H9 (cell line): ENCODE results near the gene SH3TC1. TPM values are rescaled to one million over a fixed set of nuclear protein-coding genes. Genes with fewer than 3 reads are reported as not detected.

Experiments
- DNase-seq: peaks from one replicate; pipeline ENCODE4 v3.0.0-alpha.2; 2017
- H2AFZ ChIP-seq: one replicate; pipeline ENCODE4 v1.6.1; 2013; ENCODE audit warnings: mild to moderate bottlenecking, low read length, control low read depth, moderate library complexity
- H2AK5ac ChIP-seq: 2 replicates; pipeline ENCODE4 v1.6.1; 2013; ENCODE audit warnings: low read length, control low read depth, mixed read lengths; ENCODE audit not compliant: insufficient read length
- H2BK120ac ChIP-seq: one replicate; pipeline ENCODE4 v1.6.1; 2013; ENCODE audit warnings: low read depth, mild to moderate bottlenecking, low read length, control low read depth, inconsistent platforms; ENCODE audit not compliant: poor library complexity, severe bottlenecking
- H2BK12ac ChIP-seq: 2 replicates; pipeline ENCODE4 v1.6.1; 2013; ENCODE audit warnings: low read length, control low read depth, mixed read lengths, low read depth; ENCODE audit not compliant: insufficient read length
- H2BK15ac ChIP-seq: 2 replicates; pipeline ENCODE4 v1.6.1; 2013; ENCODE audit warnings: low read depth, low read length, control low read depth
- H2BK20ac ChIP-seq: one replicate; pipeline ENCODE4 v1.6.1; 2013; ENCODE audit warnings: low read depth, mild to moderate bottlenecking, low read length, control low read depth, inconsistent platforms; ENCODE audit not compliant: poor library complexity, severe bottlenecking
- H2BK5ac ChIP-seq: 2 replicates; pipeline ENCODE4 v1.6.1; 2013; ENCODE audit warnings: low read length, control low read depth, mixed read lengths; ENCODE audit not compliant: insufficient read length
- H3K14ac ChIP-seq: 2 replicates; pipeline ENCODE4 v1.6.1; 2013; ENCODE audit warnings: low read length, control low read depth; ENCODE audit not compliant: insufficient read depth
- H3K18ac ChIP-seq: 2 replicates; pipeline ENCODE4 v1.6.1; 2013; ENCODE audit warnings: low read depth, mild to moderate bottlenecking, mixed read lengths, low read length, control low read depth; ENCODE audit not compliant: insufficient read length
- H3K23ac ChIP-seq: 2 replicates; pipeline ENCODE4 v1.6.1; 2013; ENCODE audit warnings: low read length, control low read depth, mixed read lengths, low read depth; ENCODE audit not compliant: insufficient read length
- H3K23me2 ChIP-seq: 2 replicates; pipeline ENCODE4 v1.6.1; 2013; ENCODE audit warnings: low read depth, mild to moderate bottlenecking, mixed read lengths, low read length, control low read depth; ENCODE audit not compliant: insufficient read length, poor library complexity, severe bottlenecking
- H3K27ac ChIP-seq: 2 replicates; pipeline ENCODE4 v1.5.1; 2013; ENCODE audit warnings: low read length, control low read depth, mixed read lengths, low read depth; ENCODE audit not compliant: insufficient read length
- H3K27me3 ChIP-seq: 2 replicates; pipeline ENCODE4 v1.6.1; 2013; ENCODE audit warnings: low read length, control low read depth, inconsistent platforms; ENCODE audit not compliant: insufficient read depth
- H3K4ac ChIP-seq: 2 replicates; pipeline ENCODE4 v1.6.1; 2013; ENCODE audit warnings: low read depth, mild to moderate bottlenecking, control low read depth, inconsistent platforms, low read length, moderate library complexity
- H3K4me1 ChIP-seq: 2 replicates; pipeline ENCODE4 v1.6.1; 2013; ENCODE audit warnings: low read length, control low read depth, inconsistent platforms; ENCODE audit not compliant: insufficient read depth
- H3K4me2 ChIP-seq: 2 replicates; pipeline ENCODE4 v1.6.1; 2013; ENCODE audit warnings: low read length, control low read depth, mixed read lengths; ENCODE audit not compliant: insufficient read length, insufficient read depth
- H3K56ac ChIP-seq: 2 replicates; pipeline ENCODE4 v1.6.1; 2013; ENCODE audit warnings: low read depth, mild to moderate bottlenecking, mixed read lengths, low read length, control low read depth; ENCODE audit not compliant: insufficient read length
- H3K79me1 ChIP-seq: 2 replicates; pipeline ENCODE4 v1.6.1; 2013; ENCODE audit warnings: low read depth, mild to moderate bottlenecking, moderate library complexity, low read length, control low read depth, inconsistent platforms; ENCODE audit not compliant: insufficient read depth, poor library complexity, severe bottlenecking
- H3K79me2 ChIP-seq: 2 replicates; pipeline ENCODE4 v1.6.1; 2013; ENCODE audit warnings: low read length, control low read depth, inconsistent platforms; ENCODE audit not compliant: insufficient read depth
- H3K9ac ChIP-seq: 2 replicates; pipeline ENCODE4 v1.6.1; 2013; ENCODE audit warnings: low read length, control low read depth, mixed read lengths; ENCODE audit not compliant: insufficient read length; ENCODE audit errors: extremely low read depth
- H3K9me3 ChIP-seq: one replicate; pipeline ENCODE4 v1.6.1; 2013; ENCODE audit warnings: low read depth, low read length, inconsistent platforms; ENCODE audit not compliant: control insufficient read depth
- H3T11ph ChIP-seq: one replicate; pipeline ENCODE4 v1.6.1; 2013; ENCODE audit warnings: mild to moderate bottlenecking, low read length, control low read depth, inconsistent platforms
- H4K20me1 ChIP-seq: one replicate; pipeline ENCODE4 v1.6.1; 2013; ENCODE audit not compliant: control insufficient read depth, insufficient read length, insufficient read depth
- H4K5ac ChIP-seq: 2 replicates; pipeline ENCODE4 v1.6.1; 2013; ENCODE audit warnings: low read depth, mild to moderate bottlenecking, mixed read lengths, low read length, control low read depth; ENCODE audit not compliant: insufficient read length
- H4K8ac ChIP-seq: replicated peaks from 2 replicates; pipeline ENCODE4 v1.6.1; 2013; ENCODE audit warnings: low read length, control low read depth, mixed read lengths, low read depth; ENCODE audit not compliant: insufficient read length
- H4K91ac ChIP-seq: 2 replicates; pipeline ENCODE4 v1.6.1; 2013; ENCODE audit warnings: low read depth, mild to moderate bottlenecking, moderate library complexity, mixed read lengths, low read length, control low read depth; ENCODE audit not compliant: insufficient read length
- H3K27ac Mint-ChIP-seq, 3 experiments: 2 replicates in 2 of 3; 3 replicates in 1 of 3; pipeline ENCODE4 v1.8.0; 2020 to 2021; ENCODE audit warnings: mixed read lengths in 3 of 3, mild to moderate bottlenecking in 1 of 3, moderate library complexity in 1 of 3
- H3K27me3 Mint-ChIP-seq: 2 replicates; pipeline ENCODE4 v1.8.0; 2021; ENCODE audit warnings: low read depth, mild to moderate bottlenecking, moderate library complexity, mixed read lengths
- H3K36me3 Mint-ChIP-seq, 3 experiments: 2 replicates in 2 of 3; 3 replicates in 1 of 3; pipeline ENCODE4 v1.8.0; 2020 to 2021; ENCODE audit warnings: low read depth in 3 of 3, mixed read lengths in 3 of 3; ENCODE audit not compliant: insufficient read depth in 1 of 3
- H3K4me1 Mint-ChIP-seq, 2 experiments: 2 replicates each; pipeline ENCODE4 v1.8.0; 2020; ENCODE audit warnings: mixed read lengths in 2 of 2
- H3K4me3 Mint-ChIP-seq, 2 experiments: 2 replicates in 1 of 2; 3 replicates in 1 of 2; pipeline ENCODE4 v1.8.0; 2020 to 2021; ENCODE audit warnings: mild to moderate bottlenecking in 2 of 2, mixed read lengths in 2 of 2, moderate library complexity in 1 of 2
- H3K9me3 Mint-ChIP-seq, 2 experiments: 2 replicates in 1 of 2; 3 replicates in 1 of 2; pipeline ENCODE4 v1.8.0; 2020; ENCODE audit warnings: mild to moderate bottlenecking in 2 of 2, mixed read lengths in 2 of 2, moderate library complexity in 1 of 2
- WGBS: extraction: QIAGEN DNeasy Blood & Tissue Kit; methylation state at CpG from one replicate; pipeline ENCODE4 v1.1.7; 2013; ENCODE audit warnings: missing lambda C conversion rate, low lambda C conversion rate, mixed read lengths; ENCODE audit not compliant: insufficient read length; ENCODE audit errors: extremely low coverage; 5-methylcytosine and 5-hydroxymethylcytosine counted together
- total RNA-seq: library from RNA; stranded (reverse); gene quantifications from 2 replicates; pipeline ENCODE4 v1.2.1, GENCODE V29; 2021
- TF ChIP-seq, protein P1 (sequence below): fragments of 200-600 bp; sonication (generic); conservative IDR thresholded peaks from 3 replicates; pipeline ENCODE4 v1.8.0; 2021; ENCODE audit warnings: antibody characterized with exemption, mild to moderate bottlenecking

SH3TC1 gene
- total RNA-seq, 1 experiment from 2014 or later: 0.74 TPM

GRCh38 chr4:8153441-8153840, 45.6 kb upstream of the SH3TC1 start:
- H3K14ac ChIP-seq: no peak overlapping the region
- H3K27ac ChIP-seq: no peak overlapping the region
- no peak overlapping the region for H2AK5ac ChIP-seq
- no peak overlapping the region for H3K4me2 ChIP-seq
- H4K8ac ChIP-seq: no peak overlapping the region
- H3K23me2 ChIP-seq: peaks cover 5% of the 10 kb centered on the region
- no peak overlapping the region for H2BK20ac ChIP-seq
- no peak overlapping the region for H2AFZ ChIP-seq
- H3K79me1 ChIP-seq: no peaks in the 10 kb centered on the region
- H4K5ac ChIP-seq: no peak overlapping the region
- H3K4me3 Mint-ChIP-seq: no peak overlapping the region
- H4K91ac ChIP-seq: no peak overlapping the region
- H3K36me3 Mint-ChIP-seq: no peaks in the 10 kb centered on the region
- H3K79me2 ChIP-seq: no peaks in the 10 kb centered on the region
- no peak overlapping the region for H2BK15ac ChIP-seq
- H3K9me3 Mint-ChIP-seq: no peaks in the 10 kb centered on the region
- H3K27me3 Mint-ChIP-seq: peaks cover 30% of the 10 kb centered on the region
- H3K27ac Mint-ChIP-seq: no peak overlapping the region
- no peak overlapping the region for H3K18ac ChIP-seq
- no peak overlapping the region for H3T11ph ChIP-seq
- H3K4me1 Mint-ChIP-seq: peaks cover 9 to 14% of the 10 kb centered on the region in 2 experiments
- no peaks in the 10 kb centered on the region for H3K4me1 ChIP-seq
- H2BK120ac ChIP-seq: no peak overlapping the region
- no peak overlapping the region for H3K9ac ChIP-seq
- no peak overlapping the region for H3K56ac ChIP-seq
- no peak overlapping the region for H2BK12ac ChIP-seq
- no peak overlapping the region for H3K23ac ChIP-seq
- TF ChIP-seq, protein P1, sequence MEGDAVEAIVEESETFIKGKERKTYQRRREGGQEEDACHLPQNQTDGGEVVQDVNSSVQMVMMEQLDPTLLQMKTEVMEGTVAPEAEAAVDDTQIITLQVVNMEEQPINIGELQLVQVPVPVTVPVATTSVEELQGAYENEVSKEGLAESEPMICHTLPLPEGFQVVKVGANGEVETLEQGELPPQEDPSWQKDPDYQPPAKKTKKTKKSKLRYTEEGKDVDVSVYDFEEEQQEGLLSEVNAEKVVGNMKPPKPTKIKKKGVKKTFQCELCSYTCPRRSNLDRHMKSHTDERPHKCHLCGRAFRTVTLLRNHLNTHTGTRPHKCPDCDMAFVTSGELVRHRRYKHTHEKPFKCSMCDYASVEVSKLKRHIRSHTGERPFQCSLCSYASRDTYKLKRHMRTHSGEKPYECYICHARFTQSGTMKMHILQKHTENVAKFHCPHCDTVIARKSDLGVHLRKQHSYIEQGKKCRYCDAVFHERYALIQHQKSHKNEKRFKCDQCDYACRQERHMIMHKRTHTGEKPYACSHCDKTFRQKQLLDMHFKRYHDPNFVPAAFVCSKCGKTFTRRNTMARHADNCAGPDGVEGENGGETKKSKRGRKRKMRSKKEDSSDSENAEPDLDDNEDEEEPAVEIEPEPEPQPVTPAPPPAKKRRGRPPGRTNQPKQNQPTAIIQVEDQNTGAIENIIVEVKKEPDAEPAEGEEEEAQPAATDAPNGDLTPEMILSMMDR: no peak
- no peaks in the 10 kb centered on the region for H4K20me1 ChIP-seq
- no peaks in the 10 kb centered on the region for H3K9me3 ChIP-seq
- H3K27me3 ChIP-seq: peaks cover 8% of the 10 kb centered on the region; the same call in 1 of the 2 replicates
- DNase-seq: no peak
- no peak overlapping the region for H3K4ac ChIP-seq
- WGBS: no CpG with 5 or more reads among the region's 10 CpGs
- H2BK5ac ChIP-seq: no peak overlapping the region
